ENCODE measurements around the gene NPHP1.

GRCh38 chr2:110115291-110116032 is 89.4 kb downstream of the NPHP1 start, which contains the start of gene MALL:
- TF ChIP-seq POLR2A (IDR thresholded peaks at IDR 0.05; ENCODE audit: low read depth, low read length) (no peak), CTCF (IDR thresholded peaks at IDR 0.05; ENCODE audit: extremely low read depth in 1 of 2, insufficient read depth in 1 of 2, low read depth in 1 of 2, low read length in 2 of 2) (no peak), GATA2 (IDR thresholded peaks at IDR 0.05; ENCODE audit: insufficient read depth, insufficient read length, low read depth, low read length) (no peak)
